Uterus (tissue), 2 donors: Measurements from ENCODE around the gene PRCP.

Experiments
- POLR2A ChIP-seq, 2 donors: fragments of 450-650 bp; IDR thresholded peaks; one replicate each; pipeline ENCODE4 v1.6.1; 2016; ENCODE audit warnings: antibody characterized with exemption in 2 of 2, mild to moderate bottlenecking in 1 of 2, moderate library complexity in 1 of 2
- TF ChIP-seq, protein P1 (sequence below), 4 experiments: fragments of 200-600 bp in 2 of 4; fragments of 450-650 bp in 2 of 4; sonication (generic) in 2 of 4; IDR thresholded peaks; one replicate each; pipeline ENCODE4 v1.5.1; 2016 to 2019; ENCODE audit warnings: antibody characterized with exemption in 4 of 4, mild to moderate bottlenecking in 2 of 4, moderate library complexity in 1 of 4

DNA sequence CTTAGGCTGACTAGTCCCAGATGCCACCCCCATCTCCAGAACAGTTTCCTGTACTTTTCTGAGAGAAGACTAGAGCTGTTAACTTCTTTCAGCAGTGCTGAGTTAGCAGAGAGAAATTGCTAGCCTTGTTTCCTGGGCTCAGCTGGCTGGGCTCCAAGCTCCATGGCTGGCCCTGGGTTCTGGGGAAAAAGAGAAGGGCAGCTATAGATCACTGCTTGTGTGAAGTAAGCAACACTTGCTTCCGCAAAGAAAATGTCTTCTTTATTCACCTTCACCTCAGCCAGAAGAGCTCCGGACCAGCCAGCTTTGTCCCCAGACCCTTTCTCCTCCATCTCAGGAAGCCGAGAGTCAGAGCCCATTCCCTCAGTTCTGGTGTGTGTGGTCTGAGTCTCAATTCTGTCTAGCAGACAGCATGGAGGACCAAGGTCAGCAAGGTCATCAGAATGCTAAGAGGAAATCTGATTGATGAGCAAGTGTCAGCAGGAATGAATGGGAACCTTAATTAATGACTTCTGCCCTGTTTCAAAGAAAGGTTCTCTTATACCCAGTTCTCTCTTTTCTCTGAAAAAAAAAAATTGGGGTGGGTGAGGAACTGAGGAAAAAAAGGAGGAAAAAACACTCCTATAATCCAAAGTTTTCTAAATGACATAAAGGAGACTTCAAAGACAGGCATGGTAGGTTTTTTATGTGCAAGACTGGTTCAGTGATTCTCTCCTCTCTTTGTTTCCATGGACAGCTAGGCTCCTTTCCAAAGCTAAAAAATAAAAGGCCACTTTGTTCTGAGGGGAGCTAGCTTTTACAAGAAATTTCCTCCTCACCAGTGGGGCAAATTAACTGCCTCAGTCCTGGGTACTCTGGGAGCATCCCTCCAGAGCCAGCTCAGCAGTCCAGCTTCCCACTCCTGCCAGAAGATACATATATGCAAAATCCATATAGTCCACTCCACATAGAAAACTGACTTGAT is 103.0 kb downstream of the PRCP start:
- TF ChIP-seq, protein P1, sequence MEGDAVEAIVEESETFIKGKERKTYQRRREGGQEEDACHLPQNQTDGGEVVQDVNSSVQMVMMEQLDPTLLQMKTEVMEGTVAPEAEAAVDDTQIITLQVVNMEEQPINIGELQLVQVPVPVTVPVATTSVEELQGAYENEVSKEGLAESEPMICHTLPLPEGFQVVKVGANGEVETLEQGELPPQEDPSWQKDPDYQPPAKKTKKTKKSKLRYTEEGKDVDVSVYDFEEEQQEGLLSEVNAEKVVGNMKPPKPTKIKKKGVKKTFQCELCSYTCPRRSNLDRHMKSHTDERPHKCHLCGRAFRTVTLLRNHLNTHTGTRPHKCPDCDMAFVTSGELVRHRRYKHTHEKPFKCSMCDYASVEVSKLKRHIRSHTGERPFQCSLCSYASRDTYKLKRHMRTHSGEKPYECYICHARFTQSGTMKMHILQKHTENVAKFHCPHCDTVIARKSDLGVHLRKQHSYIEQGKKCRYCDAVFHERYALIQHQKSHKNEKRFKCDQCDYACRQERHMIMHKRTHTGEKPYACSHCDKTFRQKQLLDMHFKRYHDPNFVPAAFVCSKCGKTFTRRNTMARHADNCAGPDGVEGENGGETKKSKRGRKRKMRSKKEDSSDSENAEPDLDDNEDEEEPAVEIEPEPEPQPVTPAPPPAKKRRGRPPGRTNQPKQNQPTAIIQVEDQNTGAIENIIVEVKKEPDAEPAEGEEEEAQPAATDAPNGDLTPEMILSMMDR (IDR thresholded peaks at IDR 0.05), result no peak
- no peak for TF ChIP-seq POLR2A (IDR thresholded peaks at IDR 0.05)
